CD4-positive, CD25-positive, alpha-beta regulatory T cell (primary cell): ENCODE measurements around the gene KIAA0753. TPM values are rescaled to one million over a fixed set of nuclear protein-coding genes. Genes with fewer than 3 reads are reported as not detected.

Experiments used
- ATAC-seq, 2 donors: fragments of 150-1000 bp; cut with Tn5 transposase; one replicate each; pipeline ENCODE4 v1.10.0; 2021; ENCODE audit warnings: low read depth in 2 of 2, moderate number of reproducible peaks in 2 of 2, moderate library complexity in 1 of 2
- DNase-seq, 3 donors: peaks; one replicate each; pipeline versions ENCODE4 v3.0.0 to v3.0.0-alpha.2; 2012 to 2022; ENCODE audit warnings: mixed read lengths in 1 of 3
- H3K27ac ChIP-seq: one replicate; pipeline ENCODE4 v1.7.0; 2013; ENCODE audit warnings: mild to moderate bottlenecking, low read length; ENCODE audit not compliant: insufficient read depth, poor library complexity, severe bottlenecking
- H3K27me3 ChIP-seq: one replicate; pipeline ENCODE4 v1.7.0; 2013; ENCODE audit warnings: low read length; ENCODE audit not compliant: control insufficient read depth, insufficient read depth
- H3K36me3 ChIP-seq: one replicate; pipeline ENCODE4 v1.7.0; 2013; ENCODE audit warnings: mild to moderate bottlenecking, low read length, moderate library complexity; ENCODE audit not compliant: control insufficient read depth, insufficient read depth
- H3K4me1 ChIP-seq: 2 replicates; pipeline ENCODE4 v1.7.0; 2013; ENCODE audit warnings: mild to moderate bottlenecking, low read length; ENCODE audit not compliant: insufficient read depth, control insufficient read depth, poor library complexity, severe bottlenecking
- H3K4me3 ChIP-seq: one replicate; pipeline ENCODE4 v1.7.0; 2013; ENCODE audit warnings: low read depth, mild to moderate bottlenecking, low read length, moderate library complexity
- H3K9me3 ChIP-seq, 2 experiments: 1 replicate in 1 of 2; 2 replicates in 1 of 2; pipeline ENCODE4 v1.7.0; 2013; ENCODE audit warnings: low read length in 2 of 2, mild to moderate bottlenecking in 1 of 2, moderate library complexity in 1 of 2; ENCODE audit not compliant: control insufficient read depth in 2 of 2
- H3K27ac Mint-ChIP-seq, 3 donors: one replicate each; pipeline ENCODE4 v1.8.0; 2020 to 2022; ENCODE audit warnings: mild to moderate bottlenecking in 3 of 3, mixed read lengths in 3 of 3, moderate library complexity in 2 of 3
- H3K27me3 Mint-ChIP-seq: one replicate; pipeline ENCODE4 v1.8.0; 2022; ENCODE audit warnings: mild to moderate bottlenecking, mixed read lengths
- H3K36me3 Mint-ChIP-seq: one replicate; pipeline ENCODE4 v1.8.0; 2020; ENCODE audit warnings: mixed read lengths
- H3K4me1 Mint-ChIP-seq, 4 donors: one replicate each; pipeline ENCODE4 v1.8.0; 2020 to 2022; ENCODE audit warnings: mixed read lengths in 4 of 4, mild to moderate bottlenecking in 1 of 4
- H3K4me3 Mint-ChIP-seq, 4 donors: one replicate each; pipeline ENCODE4 v1.8.0; 2020 to 2022; ENCODE audit warnings: mild to moderate bottlenecking in 4 of 4, mixed read lengths in 4 of 4, moderate library complexity in 3 of 4
- H3K9me3 Mint-ChIP-seq, 7 donors: one replicate each; pipeline ENCODE4 v1.8.0; 2020 to 2022; ENCODE audit warnings: mixed read lengths in 7 of 7, mild to moderate bottlenecking in 3 of 7, moderate library complexity in 2 of 7
- polyA plus RNA-seq, 4 donors: library from polyadenylated mRNA; unstranded; fragments of 300-500 nt; fragmentation: Illumina TruSeq; gene quantifications; one replicate each; pipeline ENCODE4 v1.2.3, GENCODE V29; 2021
- total RNA-seq: library from RNA; stranded (reverse); gene quantifications from one replicate; pipeline ENCODE4 v1.2.3, GENCODE V29; 2022

KIAA0753 gene
- total and polyA plus RNA-seq, 5 donors from 2014 or later = 1.2 to 11.4 (median 1.4) TPM

GRCh38 chr17:6559753-6560215 lies 80.7 kb downstream of the KIAA0753 start:
- Histone ChIP-seq H3K4me3 (no peak overlapping the region), H3K27me3 (peaks cover 8% of the 10 kb centered on the region), H3K36me3 (no peaks in the 10 kb centered on the region), H3K27ac (no peak overlapping the region), H3K9me3 (no peaks in the 10 kb centered on the region), H3K4me1 (peaks cover 7% of the 10 kb centered on the region)
- Mint-ChIP-seq H3K27me3 (peaks cover 53% of the 10 kb centered on the region), H3K4me1 (peaks cover 0 to 14% (median 0%) of the 10 kb centered on the region in 4 donors), H3K36me3 (peaks cover 3% of the 10 kb centered on the region), H3K27ac (no peak overlapping the region), H3K9me3 (peaks cover 0 to 2% (median 0%) of the 10 kb centered on the region in 7 donors), H3K4me3 (no peak overlapping the region)
- ATAC-seq = no peak
- DNase-seq = no peak

GRCh38 chr17:6558932-6559752 lies 81.4 kb downstream of the KIAA0753 start:
- H3K36me3 ChIP-seq = no peaks in the 10 kb centered on the region
- H3K27me3 Mint-ChIP-seq = peaks cover 59% of the 10 kb centered on the region
- DNase-seq = no peak
- peaks cover 0 to 17% (median 0%) of the 10 kb centered on the region in 4 donors for H3K4me1 Mint-ChIP-seq
- ATAC-seq = no peak
- H3K9me3 Mint-ChIP-seq = peaks cover 0 to 2% (median 0%) of the 10 kb centered on the region in 7 donors
- H3K36me3 Mint-ChIP-seq = peaks cover 3% of the 10 kb centered on the region
- no peak overlapping the region for H3K4me3 ChIP-seq
- no peak overlapping the region for H3K27ac Mint-ChIP-seq
- no peaks in the 10 kb centered on the region for H3K9me3 ChIP-seq
- peaks cover 7% of the 10 kb centered on the region for H3K4me1 ChIP-seq
- no peak overlapping the region for H3K4me3 Mint-ChIP-seq
- peaks cover 14% of the 10 kb centered on the region for H3K27me3 ChIP-seq
- H3K27ac ChIP-seq = no peak overlapping the region

- Mint-ChIP-seq H3K27ac (no peak overlapping the region), H3K4me3 (peak overlapping the region in 1 of 4 donors; percentile 32), H3K9me3 (peaks cover 0 to 2% (median 0%) of the 10 kb centered on the region in 7 donors), H3K4me1 (peaks cover 0 to 17% (median 0%) of the 10 kb centered on the region in 4 donors), H3K36me3 (no peaks in the 10 kb centered on the region), H3K27me3 (peaks cover 61% of the 10 kb centered on the region)
- DNase-seq (no peak), ATAC-seq (no peak)
- Histone ChIP-seq H3K4me1 (peaks cover 7% of the 10 kb centered on the region), H3K4me3 (no peak overlapping the region), H3K9me3 (no peaks in the 10 kb centered on the region), H3K27me3 (peaks cover 14% of the 10 kb centered on the region), H3K36me3 (no peaks in the 10 kb centered on the region), H3K27ac (no peak overlapping the region)
These were observed 82.2 kb downstream of the KIAA0753 start for GRCh38 chr17:6558276-6558675.

GRCh38 chr17:6557040-6557438 lies 83.5 kb downstream of the KIAA0753 start:
- no peak overlapping the region for H3K4me3 ChIP-seq
- H3K27ac Mint-ChIP-seq = no peak overlapping the region
- H3K36me3 Mint-ChIP-seq = no peaks in the 10 kb centered on the region
- peaks cover 0 to 2% (median 0%) of the 10 kb centered on the region in 7 donors for H3K9me3 Mint-ChIP-seq
- H3K27me3 ChIP-seq = peaks cover 14% of the 10 kb centered on the region
- no peaks in the 10 kb centered on the region for H3K36me3 ChIP-seq
- no peak overlapping the region for H3K27ac ChIP-seq
- no peak for ATAC-seq
- no peak for DNase-seq
- peaks cover 63% of the 10 kb centered on the region for H3K27me3 Mint-ChIP-seq
- H3K4me3 Mint-ChIP-seq = peak overlapping the region in 1 of 4 donors; percentile 61
- peaks cover 0 to 17% (median 0%) of the 10 kb centered on the region in 4 donors for H3K4me1 Mint-ChIP-seq
- peaks cover 7% of the 10 kb centered on the region for H3K4me1 ChIP-seq
- no peaks in the 10 kb centered on the region for H3K9me3 ChIP-seq

- Mint-ChIP-seq H3K9me3 (peaks cover 0 to 2% (median 0%) of the 10 kb centered on the region in 7 donors), H3K4me1 (peaks cover 0 to 17% (median 0%) of the 10 kb centered on the region in 4 donors), H3K27ac (no peak within 1 kb of the TSS), H3K27me3 (peaks cover 58% of the 10 kb centered on the region), H3K4me3 (peak within 1 kb of the TSS; percentile 47 to 67 (median 56)), H3K36me3 (no peaks in the 10 kb centered on the region)
- Histone ChIP-seq H3K4me3 (no peak within 1 kb of the TSS), H3K27me3 (peaks cover 14% of the 10 kb centered on the region), H3K9me3 (no peaks in the 10 kb centered on the region), H3K36me3 (no peaks in the 10 kb centered on the region), H3K27ac (no peak within 1 kb of the TSS), H3K4me1 (peaks cover 7% of the 10 kb centered on the region)
- DNase-seq = no peak
- no peak for ATAC-seq
These were observed 84.1 kb downstream of the KIAA0753 start, which contains the start of gene PITPNM3 for GRCh38 chr17:6556121-6557039. TSS of gene PITPNM3 (minus strand) at chr17:6556555. CDS start at chr17:6556406, 149 bp downstream.

- H3K9me3 ChIP-seq = no peaks in the 10 kb centered on the region
- H3K27ac ChIP-seq = no peak overlapping the region
- Mint-ChIP-seq H3K27me3 (peaks cover 58% of the 10 kb centered on the region), H3K4me1 (peaks cover 0 to 17% (median 0%) of the 10 kb centered on the region in 4 donors), H3K27ac (no peak overlapping the region), H3K4me3 (peak overlapping the region; percentile 47 to 67 (median 56)), H3K36me3 (no peaks in the 10 kb centered on the region), H3K9me3 (peaks cover 0 to 2% (median 0%) of the 10 kb centered on the region in 7 donors)
- H3K4me1 ChIP-seq = peaks cover 7% of the 10 kb centered on the region
- no peaks in the 10 kb centered on the region for H3K36me3 ChIP-seq
- no peak overlapping the region for H3K4me3 ChIP-seq
- DNase-seq (no peak), ATAC-seq (no peak)
- peaks cover 14% of the 10 kb centered on the region for H3K27me3 ChIP-seq
These were observed 85.0 kb downstream of the KIAA0753 start for GRCh38 chr17:6555331-6556120.

GRCh38 chr17:6554871-6555330 lies 85.6 kb downstream of the KIAA0753 start:
- peaks cover 0 to 1% (median 0%) of the 10 kb centered on the region in 7 donors for H3K9me3 Mint-ChIP-seq
- H3K4me1 Mint-ChIP-seq = peaks cover 0 to 17% (median 0%) of the 10 kb centered on the region in 4 donors

More at GRCh38 chr17:6554871-6555330, 85.6 kb downstream of the KIAA0753 start:
- H3K27ac ChIP-seq = no peak overlapping the region
- H3K36me3 Mint-ChIP-seq = no peaks in the 10 kb centered on the region
- H3K4me3 ChIP-seq = no peak overlapping the region
- H3K27me3 Mint-ChIP-seq = peaks cover 56% of the 10 kb centered on the region
- H3K36me3 ChIP-seq = no peaks in the 10 kb centered on the region
- peaks cover 14% of the 10 kb centered on the region for H3K27me3 ChIP-seq
- no peaks in the 10 kb centered on the region for H3K9me3 ChIP-seq
- peaks cover 7% of the 10 kb centered on the region for H3K4me1 ChIP-seq
- DNase-seq (no peak), ATAC-seq (no peak)
- no peak overlapping the region for H3K27ac Mint-ChIP-seq
- H3K4me3 Mint-ChIP-seq = peak overlapping the region; percentile 47 to 74 (median 63)
